HPDE6-E6E7 (cell line): Measurements from ENCODE around the gene OR2T12.
"Not testable (repeated sequence)": the region's sequence is repeated elsewhere in the genome, so short reads cannot be mapped to it uniquely, and the experiment has no call there.

Experiments
- DNase-seq: peaks from one replicate; pipeline ENCODE4 v3.0.0; 2011; ENCODE audit warnings: missing footprints; ENCODE audit errors: extremely low spot score

OR2T12 gene, protein sequence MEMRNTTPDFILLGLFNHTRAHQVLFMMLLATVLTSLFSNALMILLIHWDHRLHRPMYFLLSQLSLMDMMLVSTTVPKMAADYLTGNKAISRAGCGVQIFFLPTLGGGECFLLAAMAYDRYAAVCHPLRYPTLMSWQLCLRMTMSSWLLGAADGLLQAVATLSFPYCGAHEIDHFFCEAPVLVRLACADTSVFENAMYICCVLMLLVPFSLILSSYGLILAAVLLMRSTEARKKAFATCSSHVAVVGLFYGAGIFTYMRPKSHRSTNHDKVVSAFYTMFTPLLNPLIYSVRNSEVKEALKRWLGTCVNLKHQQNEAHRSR

DNA sequence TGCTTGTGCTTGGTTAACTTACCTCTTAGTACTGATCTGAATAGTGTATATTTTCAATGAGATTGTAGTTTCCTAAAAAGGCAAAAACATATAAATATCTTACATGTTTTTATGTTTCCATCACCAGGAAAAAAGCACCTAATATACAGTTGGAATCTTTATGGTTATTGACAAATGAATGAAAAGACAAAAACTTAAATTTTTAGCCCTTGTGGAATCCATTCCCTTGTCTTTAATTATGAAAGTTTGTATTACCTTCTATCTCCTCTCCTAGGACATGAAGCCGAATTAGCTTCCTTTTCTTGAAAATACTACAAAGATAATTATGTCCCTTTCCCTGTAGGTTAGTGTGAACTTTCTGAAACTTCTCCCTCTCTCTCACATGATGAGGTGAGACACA, at the start of gene OR2T12:
Gene OR2T12, minus strand, starts transcription at position 101 of the 400 bp plus-strand sequence. CDS start 7,846 bp downstream, outside the sequence.
- no peak for DNase-seq

DNA sequence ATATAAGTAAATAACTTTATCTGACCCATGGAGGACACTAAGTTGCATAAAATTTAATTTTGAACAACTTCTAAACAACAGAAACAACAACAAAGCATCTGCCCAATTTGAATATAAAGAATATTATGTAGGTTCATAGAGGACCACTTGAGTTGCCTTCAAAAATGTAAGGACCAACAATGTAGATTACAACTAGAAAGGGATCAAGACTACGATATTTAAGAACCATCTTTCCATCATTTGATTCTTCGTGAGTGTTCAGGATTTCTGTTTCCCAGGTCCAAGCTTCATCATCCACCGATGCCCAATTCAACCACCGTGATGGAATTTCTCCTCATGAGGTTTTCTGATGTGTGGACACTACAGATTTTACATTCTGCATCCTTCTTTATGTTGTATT, 45.3 kb upstream of the OR2T12 start, which contains the start of gene OR14C36:
Gene OR14C36, plus strand, starts transcription at position 301 of the 400 bp plus-strand sequence. Its CDS starts 0 bp downstream, at position 301.
- no peak for DNase-seq

DNA sequence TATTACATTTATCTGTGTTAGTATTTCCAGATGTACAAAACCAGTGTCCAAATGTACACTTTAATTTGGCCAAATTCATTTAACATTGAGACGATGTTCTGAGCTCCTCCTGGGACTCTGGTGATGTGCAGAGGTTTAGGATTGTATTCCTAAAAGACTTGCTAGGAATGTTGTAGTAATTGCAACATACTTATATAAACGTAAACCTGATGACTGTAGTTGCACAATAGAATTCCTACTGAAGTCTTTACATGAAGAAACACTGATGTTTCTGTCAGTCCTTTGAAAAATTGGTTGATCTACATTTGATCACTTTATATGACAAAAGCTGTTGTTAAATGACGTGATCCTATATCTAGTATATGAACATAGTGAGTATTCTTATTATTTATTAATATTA, 40.2 kb upstream of the OR2T12 start:
- DNase-seq = no peak

DNA sequence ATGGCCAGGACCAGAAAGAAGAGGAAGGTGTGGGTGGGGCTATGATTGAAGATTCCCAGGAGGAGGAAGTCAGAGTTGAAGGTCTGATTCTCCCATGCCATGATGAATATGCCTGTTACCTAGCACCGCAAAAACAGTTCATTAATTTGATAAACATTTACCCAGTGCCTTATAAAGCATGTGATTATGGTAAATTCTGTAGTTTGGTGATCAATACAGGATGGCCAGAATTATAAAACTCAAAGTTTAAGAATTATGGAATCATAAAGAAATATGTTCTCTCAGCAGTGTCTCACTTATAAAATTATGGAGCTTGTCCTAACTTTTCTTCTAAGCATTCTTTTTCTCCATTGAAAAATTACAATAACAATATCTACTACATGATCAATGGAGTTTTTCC, 21.2 kb upstream of the OR2T12 start, which contains the start of gene OR2M7:
Gene OR2M7, minus strand, starts transcription at position 101 of the 400 bp plus-strand sequence. Its CDS starts 0 bp downstream, at position 101.
- no peak for DNase-seq

DNA sequence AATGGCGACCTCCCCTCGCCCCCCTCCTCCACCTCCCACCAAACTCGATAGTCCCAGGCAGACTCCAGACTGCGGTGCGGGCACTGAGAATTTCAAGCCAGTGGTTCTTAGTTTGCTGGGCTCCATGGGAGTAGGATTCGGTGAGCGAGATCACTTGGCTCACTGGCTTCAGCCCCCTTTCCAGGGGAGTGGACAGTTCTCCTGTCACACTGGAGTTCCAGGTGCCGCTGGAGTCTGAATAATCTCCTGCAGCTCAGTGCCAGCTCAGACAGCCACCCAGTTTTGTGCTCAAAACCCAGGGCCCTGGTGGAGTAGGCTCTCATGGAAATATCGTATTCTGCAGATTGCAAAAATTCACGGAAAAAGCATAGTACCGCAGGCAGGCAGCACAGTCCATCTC, 13.6 kb upstream of the OR2T12 start:
- DNase-seq = no peak

DNA sequence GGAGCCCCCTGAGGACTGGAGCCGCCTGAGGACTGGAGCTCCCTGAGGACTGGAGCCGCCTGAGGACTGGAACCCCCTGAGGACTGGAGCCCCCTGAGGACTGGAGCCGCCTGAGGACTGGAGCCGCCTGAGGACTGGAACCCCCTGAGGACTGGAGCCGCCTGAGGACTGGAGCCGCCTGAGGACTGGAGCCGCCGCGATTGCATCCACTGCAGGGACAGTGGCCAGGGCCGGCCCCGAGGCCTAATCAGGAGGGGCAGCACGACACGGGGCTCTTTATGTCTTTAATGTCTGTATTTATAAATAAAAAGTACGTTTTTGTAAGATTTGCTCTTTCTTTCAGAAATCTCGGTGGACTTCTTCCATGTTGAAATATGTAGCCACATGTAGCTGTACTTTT, 3.5 kb upstream of the OR2T12 start:
- DNase-seq = not testable (repeated sequence)

DNA sequence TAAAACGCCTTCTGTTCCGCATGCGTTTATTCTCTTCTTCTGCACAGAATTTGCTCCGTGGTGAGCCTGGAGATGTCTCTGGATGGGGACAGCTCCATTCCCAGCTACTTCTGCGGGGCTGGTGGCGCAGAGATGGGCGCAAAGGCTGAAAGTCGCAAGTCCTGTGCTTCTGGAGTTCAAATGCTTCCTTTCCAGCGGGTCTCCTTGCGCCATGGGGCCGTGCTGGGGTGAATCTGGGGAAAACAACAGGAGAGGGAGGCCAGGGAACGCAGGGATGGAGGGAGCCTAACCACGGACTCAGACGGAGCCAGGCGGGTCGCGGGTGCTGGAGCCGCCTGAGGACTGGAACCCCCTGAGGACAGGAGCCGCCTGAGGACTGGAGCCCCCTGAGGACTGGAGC, 2.9 kb upstream of the OR2T12 start:
- DNase-seq = no peak

DNA sequence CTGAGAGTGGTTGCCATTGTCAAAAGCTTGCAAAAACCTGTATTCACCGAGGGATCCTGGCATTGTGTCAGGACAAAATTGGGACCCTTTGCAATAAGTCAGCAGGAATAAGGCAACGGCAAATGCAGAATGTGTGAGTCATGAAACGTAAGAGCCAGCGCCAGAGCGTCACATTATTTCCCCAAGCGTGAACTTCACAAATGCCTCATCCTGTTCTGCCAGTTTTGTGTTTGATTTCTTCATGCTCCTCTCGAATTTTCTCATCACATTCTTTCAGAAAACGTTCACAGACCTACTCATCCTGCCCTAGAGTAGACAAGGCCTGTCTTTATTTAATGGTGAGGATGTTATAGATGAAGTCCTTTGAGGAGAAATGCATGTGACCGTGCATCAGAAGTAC, 2.4 kb upstream of the OR2T12 start:
- DNase-seq = not testable (repeated sequence)

DNA sequence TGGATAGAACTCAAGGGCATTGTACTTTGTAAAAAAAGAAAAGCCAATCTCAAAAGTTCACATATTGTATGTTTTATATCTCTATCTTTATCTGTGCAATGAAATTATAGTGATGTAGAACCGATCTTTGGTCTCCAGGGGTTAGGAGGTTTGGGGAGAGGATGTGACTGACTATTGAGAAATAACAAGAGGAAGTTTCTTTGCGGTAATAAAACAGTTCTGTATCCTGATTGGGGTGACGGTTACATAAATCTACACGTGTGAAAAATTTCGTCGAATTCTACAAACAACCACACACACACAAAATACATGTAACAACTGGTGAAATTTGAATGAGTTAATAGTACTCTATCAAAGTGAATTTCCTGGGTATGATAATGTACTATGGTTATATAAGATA, 14.8 kb downstream of the OR2T12 start:
- DNase-seq = no peak

DNA sequence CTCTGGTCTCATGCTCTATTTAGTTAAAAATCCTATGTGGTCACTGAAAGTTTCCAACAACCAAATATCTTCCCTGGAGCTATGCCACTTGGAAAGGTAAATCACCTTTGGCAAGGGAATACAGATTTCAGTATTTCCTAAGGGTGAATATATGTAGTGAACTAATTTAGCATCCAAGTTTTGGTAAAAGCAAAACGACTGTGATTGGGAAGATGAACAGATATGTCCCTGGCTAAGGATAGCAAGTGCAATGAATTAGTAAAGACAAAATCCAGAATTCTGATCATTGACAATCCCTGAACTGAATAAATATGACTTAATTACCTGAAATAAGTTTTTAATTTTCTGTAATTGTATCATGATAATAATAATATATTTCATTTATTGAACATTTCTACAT, 25.3 kb downstream of the OR2T12 start, which contains the start of gene OR2T33:
Gene OR2T33, minus strand, starts transcription at position 101 of the 400 bp plus-strand sequence. CDS start 4,162 bp downstream, outside the sequence.
- no peak for DNase-seq

DNA sequence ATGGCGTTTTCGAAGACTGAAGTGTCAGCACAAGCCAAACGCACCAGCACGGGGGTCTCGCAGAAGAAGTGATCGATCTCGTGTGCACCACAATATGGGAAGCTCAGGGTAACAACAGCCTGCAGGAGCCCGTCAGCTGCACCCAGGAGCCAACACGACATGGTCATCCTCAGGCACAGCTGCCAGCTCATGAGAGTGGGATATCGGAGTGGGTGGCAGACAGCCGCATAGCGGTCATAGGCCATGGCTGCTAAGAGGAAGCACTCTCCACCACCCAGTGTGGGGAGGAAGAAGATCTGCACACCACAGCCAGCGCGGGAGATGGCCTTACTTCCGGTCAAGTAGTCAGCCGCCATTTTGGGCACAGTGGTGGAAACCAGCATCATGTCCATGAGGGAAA, 30.0 kb downstream of the OR2T12 start:
- not testable (repeated sequence) for DNase-seq

DNA sequence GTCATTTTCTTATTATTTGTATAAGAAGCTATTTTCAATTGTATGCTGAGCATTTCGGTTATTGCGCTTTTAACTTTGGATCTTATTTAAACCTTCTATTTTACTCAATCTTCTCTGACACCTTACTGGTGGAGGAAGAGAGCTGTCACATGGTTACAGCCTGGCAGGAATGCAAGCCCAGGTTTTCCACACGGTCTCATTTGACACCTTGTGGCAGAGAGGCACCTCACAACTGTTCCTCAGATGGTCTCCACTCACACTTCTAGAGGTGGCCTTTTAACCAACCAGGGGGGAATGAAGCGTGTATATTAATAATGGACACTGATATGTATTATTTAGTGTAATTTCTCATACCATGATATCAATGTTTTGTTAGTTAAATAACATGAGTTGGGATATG, 35.0 kb downstream of the OR2T12 start:
- no peak for DNase-seq

DNA sequence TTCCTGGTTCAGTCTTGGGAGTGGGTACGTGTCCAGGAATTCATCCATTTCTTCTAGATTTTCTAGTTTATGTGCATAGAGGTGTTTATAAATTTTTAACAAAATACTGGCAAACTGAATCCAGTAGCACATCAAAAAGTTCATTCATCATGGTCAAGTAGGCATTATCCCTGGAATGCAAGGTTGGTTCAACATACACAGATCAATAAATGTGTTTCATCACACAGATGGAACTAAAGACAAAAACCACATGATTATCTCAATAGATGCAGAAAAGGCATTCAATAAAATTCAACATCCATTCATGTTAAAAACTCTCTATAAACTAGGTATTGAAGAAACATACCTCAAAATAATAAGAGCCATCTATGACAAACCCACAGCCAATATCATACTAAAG, 43.9 kb downstream of the OR2T12 start:
- not testable (repeated sequence) for DNase-seq

DNA sequence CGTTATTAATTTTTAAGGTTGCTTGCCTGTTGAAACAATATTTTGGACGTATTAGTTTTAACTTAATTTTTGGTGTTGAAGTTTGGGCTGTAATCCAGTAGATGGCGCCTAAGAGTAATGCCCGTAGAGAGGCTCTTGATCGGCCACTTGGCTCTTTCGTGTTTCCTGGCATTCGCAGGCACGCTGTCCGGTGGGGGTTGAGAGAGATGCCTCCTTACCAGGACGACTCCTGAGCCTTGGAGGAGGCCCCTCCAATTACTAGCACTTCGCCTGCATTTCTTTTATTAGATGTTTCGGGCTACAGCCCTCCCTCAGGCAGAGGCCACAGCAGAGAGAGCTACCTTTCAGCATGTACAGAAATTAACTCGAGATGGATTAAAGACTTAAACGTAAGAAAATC, 60.0 kb downstream of the OR2T12 start:
- DNase-seq = peak; percentile 20
